Skin of body (tissue), 2 donors: ENCODE measurements around the gene COX6B2. TPM values are rescaled to one million over a fixed set of nuclear protein-coding genes. Genes with fewer than 3 reads are reported as not detected.
"Not testable (repeated sequence)": the region's sequence is repeated elsewhere in the genome, so short reads cannot be mapped to it uniquely, and the experiment has no call there.

Experiments
- DNase-seq: peaks from one replicate; lab custom pipeline; 2025; lab: John Stamatoyannopoulos, UW
- total RNA-seq: library from RNA; depleted of rRNA; stranded (reverse); fragments of >200 nt; gene quantifications from one replicate; pipeline ENCODE4 v1.2.3, GENCODE V29; 2014

Gene COX6B2, protein sequence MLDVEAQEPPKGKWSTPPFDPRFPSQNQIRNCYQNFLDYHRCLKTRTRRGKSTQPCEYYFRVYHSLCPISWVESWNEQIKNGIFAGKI
- total RNA-seq = 3.1 TPM

DNA sequence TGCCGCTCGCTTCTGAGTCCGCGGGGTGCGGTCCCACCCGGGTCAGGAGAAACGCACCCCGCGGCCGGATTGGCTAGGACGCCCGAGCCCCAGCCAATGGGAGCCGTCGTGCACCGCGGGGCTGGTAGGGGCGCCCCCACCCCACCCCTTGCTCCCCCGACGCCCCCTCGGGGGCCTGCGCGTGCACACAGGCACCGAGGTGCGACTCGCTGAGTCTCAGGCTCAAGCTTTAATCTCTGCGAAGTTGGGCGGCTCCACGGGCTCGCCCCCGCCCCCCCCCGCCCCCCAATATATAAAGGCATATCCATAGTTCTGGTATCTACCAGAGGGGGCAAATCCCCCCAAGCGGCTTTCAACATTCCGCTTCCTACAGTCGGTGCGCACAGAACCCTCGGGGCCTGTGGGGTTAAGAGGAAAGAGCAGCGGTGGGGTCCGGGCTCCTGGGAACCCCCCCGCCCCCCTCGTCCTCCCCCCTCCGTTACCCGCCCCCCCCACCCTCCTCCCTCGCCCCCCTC, at the start of gene COX6B2:
COX6B2 (minus strand) TSS at position 22 of the 515 bp plus-strand sequence. CDS start 198 bp downstream, outside the sequence.
- no peak for DNase-seq

DNA sequence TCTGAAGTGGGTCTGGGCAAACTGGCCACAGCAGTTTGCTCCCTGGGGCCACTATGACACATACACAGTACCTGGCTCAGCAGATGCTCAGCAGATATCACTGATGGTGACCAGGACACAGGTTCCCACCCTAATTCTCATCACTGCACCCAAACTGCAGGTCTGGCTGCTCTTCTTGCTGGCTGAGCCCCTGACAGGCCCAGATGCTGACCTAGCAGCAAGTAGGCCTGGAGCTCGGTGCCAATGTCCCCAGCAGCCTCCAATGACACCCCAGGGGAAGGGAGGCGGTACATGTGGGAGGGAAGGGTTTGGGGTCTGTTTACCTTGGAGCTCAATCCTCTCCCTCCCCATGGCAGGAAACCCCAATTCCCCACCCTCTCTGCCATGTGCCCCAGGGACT, 48.0 kb upstream of the COX6B2 start:
- no peak for DNase-seq

DNA sequence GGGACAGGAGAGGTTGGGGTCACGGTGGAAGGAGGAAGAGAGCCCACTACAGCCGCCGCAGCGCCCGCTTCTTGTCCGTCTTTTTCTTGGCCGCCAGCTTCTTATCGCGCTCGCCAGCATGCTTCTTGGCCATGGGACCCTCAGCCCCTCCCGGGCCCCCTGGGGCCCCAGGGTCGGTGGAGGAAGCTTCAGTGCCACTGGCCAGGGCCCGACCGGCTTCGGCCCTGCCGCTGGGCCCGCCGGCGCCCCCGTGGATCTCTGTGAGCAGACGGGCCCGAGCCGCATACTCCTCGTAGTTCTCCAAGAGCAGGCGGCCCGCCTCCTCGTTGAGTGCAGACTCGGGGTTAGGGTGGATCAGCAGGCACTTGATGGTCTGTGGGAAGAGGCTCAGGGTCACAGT, 46.9 kb upstream of the COX6B2 start:
- DNase-seq = not testable (repeated sequence)

DNA sequence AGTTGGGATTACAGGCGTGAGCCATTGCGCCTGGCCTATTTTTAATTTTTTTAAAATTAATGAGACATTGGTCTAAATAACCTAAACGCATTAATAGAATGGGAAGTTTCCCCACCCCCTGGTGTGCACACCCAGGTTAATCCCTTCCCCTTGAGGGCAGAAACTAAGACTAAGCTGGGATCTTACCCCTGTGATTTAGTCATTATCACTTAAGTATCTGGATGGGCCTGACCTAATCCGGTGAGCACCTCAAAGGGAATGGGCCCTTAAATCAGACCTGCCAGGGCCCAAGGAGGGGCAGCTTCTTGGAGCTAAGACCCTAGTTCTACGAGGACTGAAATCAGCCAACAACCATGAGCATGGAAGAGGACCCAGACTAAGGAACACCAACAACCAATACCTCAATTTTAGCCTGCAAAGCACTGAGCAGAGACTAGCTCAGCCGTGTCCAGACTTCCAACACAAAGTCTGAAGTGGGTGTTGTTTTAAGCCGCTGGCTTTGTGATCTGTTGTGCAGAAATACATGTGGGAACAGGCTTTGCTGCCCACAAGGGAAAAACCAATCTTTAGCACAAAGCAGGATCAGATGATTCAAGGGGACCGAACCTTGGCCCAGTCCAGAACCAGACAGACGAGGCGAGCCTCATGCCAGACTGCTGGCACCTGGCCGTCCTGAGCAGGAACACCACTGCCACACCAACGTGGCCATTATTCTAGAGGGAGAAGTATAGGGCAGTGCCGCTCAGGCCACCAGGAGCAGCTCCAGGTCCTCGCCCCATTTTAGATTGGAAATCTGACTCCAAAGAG, 46.0 kb upstream of the COX6B2 start:
- no peak for DNase-seq

DNA sequence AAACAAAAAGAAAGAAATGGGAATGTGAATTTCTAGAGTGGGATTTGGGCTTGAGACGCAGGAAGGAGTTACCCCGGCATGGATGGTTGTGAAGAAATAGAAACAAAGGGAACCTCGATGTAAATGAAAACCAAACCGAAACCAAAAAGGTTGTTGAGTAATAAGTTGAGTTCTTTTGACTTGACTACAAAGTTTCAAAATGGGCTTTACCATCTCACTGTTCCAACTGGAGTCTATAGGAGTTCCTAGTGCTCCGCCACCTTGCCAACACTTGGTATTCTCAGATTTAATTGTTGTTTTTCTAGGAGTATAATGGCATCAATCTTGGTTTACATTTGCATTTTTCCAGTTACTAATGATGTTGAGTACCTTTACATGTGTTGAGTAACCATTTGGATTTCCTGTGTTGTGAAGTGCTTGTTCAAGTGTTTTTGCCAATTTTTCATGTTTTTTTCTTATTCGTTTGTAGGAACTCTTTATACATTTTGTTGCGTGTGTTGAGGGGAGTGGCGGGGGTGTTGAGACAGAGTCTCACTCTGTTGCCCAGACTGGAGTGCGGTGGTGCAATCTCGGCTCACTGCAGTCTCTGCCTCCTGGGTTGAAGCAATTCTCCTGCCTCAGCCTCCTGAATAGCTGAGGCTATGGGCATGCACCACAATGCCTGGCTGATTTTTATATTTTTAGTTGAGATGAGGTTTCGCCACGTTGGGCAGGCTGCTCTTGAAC, 43.8 kb upstream of the COX6B2 start:
- DNase-seq = no peak

DNA sequence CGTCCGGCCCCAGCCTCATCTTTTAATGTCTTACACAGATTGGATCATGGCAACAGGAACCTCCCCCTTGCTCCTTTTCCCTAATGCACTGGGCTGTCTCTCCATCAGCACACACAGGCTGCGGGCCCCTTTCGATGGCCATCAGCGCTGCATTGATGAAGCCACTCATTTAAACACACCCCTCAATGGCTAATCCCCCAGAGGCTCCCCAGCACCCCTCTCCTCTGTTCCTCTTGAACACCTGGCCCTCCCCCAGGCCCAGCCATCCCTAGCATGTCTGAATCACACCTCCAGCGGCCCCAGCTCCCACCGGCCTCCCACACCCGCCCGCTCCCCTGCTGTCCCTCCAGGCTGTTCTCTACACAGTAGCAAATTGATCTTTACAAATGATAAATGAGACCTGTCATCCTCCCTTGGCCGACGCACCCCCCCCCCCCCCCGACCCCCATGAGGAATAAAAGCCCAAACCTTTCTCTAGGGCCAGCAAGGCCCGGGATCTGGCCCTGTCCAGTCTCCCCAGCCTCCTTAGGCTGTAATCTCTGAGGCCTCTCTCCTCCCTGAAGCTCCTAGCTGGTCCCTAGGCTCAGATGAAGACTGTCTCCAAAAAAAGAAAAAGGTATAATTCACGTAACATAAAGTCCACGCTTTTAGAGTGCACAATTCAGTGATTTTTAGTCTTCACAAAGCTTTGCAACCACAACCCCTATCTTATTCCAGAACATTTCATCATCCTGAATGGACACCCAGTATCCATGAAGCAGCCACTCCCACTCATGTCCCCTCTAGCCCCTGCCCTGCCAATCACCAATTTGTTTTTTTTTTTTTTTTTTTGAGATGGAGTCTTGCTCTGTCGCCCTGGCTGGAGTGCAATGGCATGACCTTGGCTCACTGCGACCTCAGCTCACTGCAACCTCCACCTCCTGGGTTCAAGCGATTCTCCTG, 38.6 kb upstream of the COX6B2 start:
- DNase-seq = no peak

DNA sequence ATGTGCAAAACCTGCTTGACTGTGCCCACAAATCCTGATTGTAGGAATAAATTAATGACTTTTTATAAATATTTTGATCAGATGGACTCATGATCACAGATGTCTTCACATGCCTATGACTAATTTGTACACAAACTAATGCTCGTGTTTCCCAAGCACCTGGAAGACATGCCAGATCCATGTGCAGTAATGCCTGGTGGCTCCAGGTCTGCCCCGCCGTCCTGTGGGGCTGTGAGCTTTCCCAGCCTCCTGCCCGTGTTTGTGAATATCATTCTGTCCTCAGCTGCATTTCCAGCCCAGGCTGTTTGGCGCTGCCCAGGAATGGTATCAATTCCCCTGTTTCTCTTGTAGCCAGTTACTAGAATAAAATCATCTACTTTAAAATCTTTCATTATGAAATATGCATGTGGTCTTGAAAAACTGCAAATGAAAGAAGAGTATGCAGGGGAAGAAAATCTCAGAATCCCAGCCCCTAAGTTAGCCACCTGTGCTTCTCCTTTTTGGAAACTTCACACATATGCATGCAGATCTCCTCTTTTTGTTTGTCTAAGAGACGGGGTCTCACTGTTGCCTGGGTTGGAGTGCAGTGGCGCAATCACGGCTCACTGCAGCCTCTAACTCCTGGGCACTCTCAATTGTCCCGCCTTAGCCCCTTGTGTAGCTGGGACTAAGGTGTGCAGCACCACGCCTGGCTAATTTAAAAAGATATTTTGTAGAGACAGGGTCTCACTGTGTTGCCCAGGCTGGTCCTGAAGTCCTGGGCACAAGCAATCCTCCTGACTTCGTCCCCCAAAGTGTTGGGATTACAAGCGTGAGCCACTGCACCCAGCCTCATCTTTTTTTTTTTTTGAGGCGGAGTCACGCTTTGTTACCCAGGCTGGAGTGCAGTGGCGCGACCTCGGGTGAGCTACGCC, 37.4 kb upstream of the COX6B2 start:
- no peak for DNase-seq

DNA sequence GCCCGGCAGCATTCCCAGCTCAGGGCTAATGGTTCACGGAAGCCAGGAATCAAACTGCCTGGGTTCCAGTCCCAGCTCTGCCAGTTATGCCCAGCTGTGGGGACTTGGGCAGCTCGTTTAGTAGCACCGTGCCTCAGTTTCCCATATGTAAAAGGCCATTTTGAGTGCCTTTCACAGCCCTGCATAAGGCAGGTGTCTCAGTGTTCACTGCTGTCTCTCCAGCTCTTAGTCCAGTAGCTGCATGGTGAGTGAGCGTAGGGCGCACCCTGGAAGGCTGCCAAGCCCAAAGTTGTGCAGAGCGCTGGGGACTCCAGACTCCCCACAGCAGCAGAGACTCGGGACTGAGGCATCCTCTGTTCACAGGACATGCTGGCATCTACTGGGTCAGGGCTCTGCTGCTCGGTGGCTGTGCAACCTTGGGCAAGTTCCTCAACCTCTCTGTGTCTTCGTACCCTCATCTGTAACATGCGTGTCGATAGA, 36.7 kb upstream of the COX6B2 start:
- no peak for DNase-seq

DNA sequence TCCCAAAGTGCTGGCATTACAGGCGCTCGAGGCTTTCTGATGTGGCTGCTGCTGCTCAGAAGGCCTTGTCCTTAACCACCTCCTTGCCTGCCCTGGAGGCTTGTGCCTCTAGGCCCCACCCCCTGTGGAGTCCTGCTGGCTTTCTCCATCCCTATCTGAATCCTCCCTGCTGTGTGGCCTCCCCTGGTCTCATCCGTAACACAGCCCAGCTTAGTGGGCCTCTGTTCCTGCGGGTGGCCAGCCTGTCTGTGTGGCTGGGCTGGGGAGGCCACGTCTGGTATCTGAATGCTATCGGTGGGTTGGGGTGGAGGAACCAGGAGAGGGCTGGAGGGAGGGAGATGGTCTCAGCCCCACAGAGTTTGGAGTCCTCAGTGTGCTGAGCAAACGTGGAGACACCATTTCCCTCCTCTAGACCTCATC, 36.0 kb upstream of the COX6B2 start:
- no peak for DNase-seq

DNA sequence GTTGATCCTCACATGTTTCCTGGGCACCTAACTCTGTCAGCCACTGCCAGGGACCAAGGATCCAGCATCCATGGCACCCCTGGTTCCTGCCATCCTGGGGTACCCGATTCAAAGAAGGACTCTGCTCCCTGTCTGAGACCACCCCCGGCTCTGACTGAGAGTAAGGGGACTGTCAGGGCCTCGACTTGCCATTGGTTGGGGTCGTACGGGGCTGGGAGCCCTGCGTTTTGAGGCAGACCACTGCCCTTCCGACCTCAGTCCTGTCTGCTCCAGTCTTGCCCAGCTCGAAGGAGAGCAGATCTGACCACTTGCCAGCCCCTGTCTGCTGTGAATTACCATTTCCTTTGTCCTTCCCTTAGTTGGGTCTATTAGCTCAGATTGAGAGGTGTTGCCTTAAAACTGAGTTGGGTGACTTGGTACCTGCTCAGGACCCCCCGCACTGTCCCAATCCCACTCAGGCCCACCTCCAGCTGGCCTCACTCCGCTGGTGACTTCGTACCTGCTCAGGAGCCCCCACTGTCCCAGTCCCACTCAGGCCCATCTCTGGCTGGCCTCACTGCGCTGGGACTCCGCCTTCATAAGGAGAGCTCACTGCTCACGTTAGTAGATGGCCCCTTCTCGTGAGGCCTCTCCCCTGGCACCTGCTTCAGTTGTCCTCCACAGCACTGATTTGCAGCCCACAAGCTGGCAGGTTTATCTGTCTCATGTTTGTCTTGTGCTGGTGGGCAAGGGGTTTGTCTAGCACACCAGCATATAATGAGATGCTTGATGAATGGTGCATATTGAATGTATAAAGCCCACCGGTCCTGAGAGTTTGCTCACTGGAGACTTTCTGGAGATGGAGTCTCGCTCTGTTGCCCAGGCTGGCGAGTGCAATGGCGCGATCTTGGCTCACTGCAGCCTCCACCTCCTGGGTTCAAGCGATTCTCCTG, 35.1 kb upstream of the COX6B2 start:
- no peak for DNase-seq

DNA sequence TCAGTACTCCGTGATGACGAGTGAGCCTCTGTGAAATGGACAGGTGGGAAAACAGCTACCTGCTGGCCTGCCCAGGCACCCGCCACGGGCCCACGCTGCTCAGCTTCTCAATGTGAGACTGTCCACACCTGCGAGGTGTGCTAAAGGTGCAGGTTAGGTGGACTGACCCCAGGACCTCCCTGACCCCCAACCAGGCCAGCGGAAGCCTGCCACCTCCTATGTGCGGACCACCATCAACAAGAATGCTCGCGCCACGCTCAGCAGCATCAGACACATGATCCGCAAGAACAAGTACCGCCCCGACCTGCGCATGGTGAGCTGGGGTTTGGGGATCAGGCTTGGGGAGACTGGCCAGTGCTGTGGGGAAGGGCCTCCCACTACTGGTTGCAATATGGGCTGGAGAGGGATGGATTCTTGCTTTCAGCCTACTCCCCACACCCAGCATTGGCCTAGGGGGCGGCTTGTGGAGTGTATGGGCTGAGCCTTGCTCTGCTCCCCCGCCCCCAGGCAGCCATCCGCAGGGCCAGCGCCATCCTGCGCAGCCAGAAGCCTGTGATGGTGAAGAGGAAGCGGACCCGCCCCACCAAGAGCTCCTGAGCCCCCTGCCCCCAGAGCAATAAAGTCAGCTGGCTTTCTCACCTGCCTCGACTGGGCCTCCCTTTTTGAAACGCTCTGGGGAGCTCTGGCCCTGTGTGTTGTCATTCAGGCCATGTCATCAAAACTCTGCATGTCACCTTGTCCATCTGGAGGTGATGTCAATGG, 33.4 kb upstream of the COX6B2 start:
- no peak for DNase-seq

DNA sequence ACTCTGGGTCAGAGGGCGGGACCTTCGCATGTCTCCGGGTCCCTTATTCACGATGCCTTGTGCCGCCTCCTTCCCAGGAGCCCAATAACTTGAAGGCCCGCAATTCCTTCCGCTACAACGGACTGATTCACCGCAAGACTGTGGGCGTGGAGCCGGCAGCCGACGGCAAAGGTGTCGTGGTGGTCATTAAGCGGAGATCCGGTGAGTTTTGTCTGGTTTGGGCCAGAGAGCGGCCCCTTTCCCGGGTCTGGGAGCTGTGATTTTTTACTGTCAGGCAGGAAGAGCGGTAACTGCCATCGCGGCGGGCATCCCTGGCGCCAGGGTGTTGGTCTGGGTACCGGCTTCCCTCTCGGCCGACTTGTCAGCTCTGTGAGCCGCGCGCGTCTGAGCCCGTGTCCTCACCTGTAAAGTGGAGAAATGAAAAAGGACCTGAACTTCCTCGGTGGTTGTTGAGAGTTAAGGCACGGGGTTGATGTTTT, 32.0 kb upstream of the COX6B2 start:
- DNase-seq = no peak

DNA sequence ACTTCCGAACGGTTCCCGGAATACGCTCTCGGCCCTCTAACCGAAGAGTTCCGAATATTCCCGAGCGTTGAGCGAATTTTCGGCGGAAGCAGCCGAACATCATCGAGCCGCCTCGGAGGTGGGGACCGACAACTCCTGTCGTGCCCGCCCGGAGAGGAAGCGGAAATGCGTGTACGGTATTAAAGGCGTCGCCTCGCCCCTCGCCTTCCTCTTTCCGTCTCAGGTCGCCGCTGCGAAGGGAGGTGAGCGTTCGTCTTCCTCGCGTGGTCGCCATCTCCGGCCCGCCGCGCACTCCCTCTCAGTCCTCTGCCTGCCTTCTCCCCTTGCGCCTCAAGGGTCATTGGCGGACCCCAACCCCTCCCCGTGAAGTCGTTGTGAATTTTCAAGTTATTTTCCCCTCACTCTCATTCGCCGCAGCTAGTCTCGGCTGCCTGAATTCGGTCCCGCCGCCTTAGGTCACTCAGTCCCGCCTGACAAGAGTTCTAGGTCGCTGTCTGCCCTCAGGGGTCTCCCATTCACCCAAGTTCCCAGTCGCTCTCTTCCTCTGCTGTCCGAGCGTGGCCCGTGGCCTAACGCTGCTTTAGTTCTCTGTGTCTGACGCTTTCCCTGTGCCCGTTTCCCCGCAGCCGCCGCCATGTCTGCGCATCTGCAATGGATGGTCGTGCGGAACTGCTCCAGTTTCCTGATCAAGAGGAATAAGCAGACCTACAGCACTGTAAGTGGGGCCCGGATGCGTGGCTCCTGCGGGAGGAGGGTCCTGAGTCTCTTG, 31.4 kb upstream of the COX6B2 start, which contains the start of gene RPL28:
RPL28 (plus strand) TSS at position 209 of the 769 bp plus-strand sequence; CDS start at position 635, 426 bp downstream.
- DNase-seq = peak; percentile 99

DNA sequence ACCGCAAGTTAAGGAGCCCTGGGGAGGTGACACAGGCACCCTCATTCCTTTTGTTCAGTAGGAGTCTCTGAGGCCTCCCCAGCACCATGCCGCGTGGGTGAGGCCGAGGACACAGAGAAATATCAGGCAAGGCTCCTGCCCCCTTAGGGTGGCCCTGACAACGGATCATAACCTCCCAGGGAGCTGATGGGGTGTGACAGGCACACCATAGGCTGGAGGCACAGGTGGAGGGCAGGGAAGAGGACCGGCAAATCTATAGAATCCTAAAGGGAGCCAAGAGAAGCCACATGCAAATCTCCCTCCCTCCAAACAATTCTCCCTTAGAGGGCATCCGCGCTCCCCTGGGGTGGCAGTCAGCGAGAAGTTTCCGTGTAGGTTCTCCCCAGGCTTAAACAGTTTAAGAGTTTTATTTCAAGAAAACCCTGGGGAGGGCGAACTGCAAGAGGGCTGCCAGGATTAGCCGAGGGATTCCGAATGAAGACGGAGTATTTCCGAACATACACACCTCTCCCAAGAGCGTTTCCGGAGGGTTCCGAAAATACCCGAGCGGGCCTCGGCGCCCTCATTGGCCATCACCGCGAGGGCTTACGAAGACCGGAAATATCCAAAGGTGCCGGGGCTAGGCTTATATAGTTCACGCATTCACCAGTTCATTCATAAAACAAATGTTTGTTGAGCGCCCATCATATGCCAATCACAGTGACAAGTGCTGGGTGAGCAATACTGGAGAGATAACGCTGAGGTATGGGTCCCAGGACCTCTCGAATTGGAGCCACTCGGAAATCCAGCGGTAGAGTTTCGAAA, 30.6 kb upstream of the COX6B2 start:
- peak; percentile 96 for DNase-seq

DNA sequence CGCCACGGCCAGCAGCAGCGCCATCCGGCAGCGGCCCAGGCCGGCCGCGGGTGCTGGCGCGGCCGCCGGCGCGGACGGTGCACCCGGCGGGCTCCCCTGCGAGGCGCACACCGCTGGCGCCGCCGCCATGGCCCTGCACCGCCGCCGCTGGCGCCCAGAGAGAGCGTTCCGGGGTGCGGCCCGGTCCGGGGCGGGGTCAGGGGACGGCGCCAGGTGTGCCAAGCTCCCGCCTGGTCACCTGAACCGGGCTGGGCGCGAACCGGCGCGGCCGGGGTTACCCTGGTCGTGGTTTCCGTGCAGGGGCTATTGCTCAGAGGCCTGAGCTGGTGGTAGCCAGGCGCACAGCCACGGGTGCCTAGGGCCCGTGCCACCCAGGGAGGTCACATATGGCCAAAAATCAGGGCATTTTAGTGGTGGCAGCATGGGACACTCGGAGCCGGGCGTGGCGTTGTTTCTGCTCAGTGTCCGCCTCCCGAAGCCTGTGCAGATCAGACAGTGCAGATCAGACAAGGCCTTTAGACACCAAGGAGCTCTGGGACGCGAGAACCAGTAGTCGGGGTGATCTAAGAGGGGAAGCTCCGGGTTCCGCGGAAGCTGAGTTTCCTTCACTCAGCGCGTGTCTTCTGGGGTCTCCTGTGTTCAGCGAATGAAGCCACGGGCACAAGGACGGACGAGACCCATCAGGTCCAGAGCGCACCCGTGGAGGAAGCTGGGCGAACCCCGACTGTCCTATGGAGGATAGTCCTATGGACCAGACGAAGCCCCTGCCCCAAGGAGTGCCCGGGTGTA, 29.8 kb upstream of the COX6B2 start, which contains the start of gene TMEM238:
TMEM238 (minus strand) TSS at position 162 of the 789 bp plus-strand sequence; CDS start at position 129, 33 bp downstream.
- DNase-seq = no peak
